Transverse colon (tissue), 4 donors: Measurements from ENCODE around the gene SLC40A1.

Experiments
- CTCF ChIP-seq, 5 experiments: fragments of 200-600 bp in 3 of 5; fragments of 450-650 bp in 2 of 5; sonication (generic) in 3 of 5; IDR thresholded peaks; 1 replicate in 2 of 5; 2 replicates in 3 of 5; pipeline ENCODE4 v1.5.1; 2016 to 2017; ENCODE audit warnings: antibody characterized with exemption in 5 of 5, inconsistent platforms in 3 of 5, mild to moderate bottlenecking in 2 of 5, moderate library complexity in 1 of 5
- POLR2A ChIP-seq: fragments of 450-650 bp; IDR thresholded peaks from one replicate; pipeline ENCODE4 v1.6.1; 2016; ENCODE audit warnings: antibody characterized with exemption, mild to moderate bottlenecking, moderate library complexity
- POLR2AphosphoS5 ChIP-seq, 3 donors: sonication (generic); formaldehyde crosslinking; IDR thresholded peaks; one replicate each; pipeline ENCODE4 v1.6.1; 2016; ENCODE audit warnings: antibody characterized with exemption in 3 of 3

GRCh38 chr2:189578272-189578950 lies 2.2 kb downstream of the SLC40A1 start:
- no peak for TF ChIP-seq CTCF (IDR thresholded peaks at IDR 0.05)
- no peak for TF ChIP-seq POLR2A
- no peak for TF ChIP-seq POLR2AphosphoS5 (IDR thresholded peaks at IDR 0.05)
